Small intestine (tissue), 7 donors: ENCODE results near the gene CFAP46. TPM values are rescaled to one million over a fixed set of nuclear protein-coding genes. Genes with fewer than 3 reads are reported as not detected.

ENCODE experiments used
- DNase-seq, 2 donors: peaks; one replicate each; pipeline versions ENCODE4 v3.0.0 to v3.0.0-alpha.2; 2013
- FAIRE-seq: peaks from 2 replicates; lab custom pipeline; 2012; peaks lifted over from hg19 to GRCh38; lab: Jason Lieb, UNC
- H3K27ac ChIP-seq, 3 donors: one replicate each; pipeline ENCODE4 v1.5.1; 2013; ENCODE audit warnings: low read length in 2 of 3, mild to moderate bottlenecking in 2 of 3, control low read depth in 1 of 3, inconsistent platforms in 1 of 3, low read depth in 1 of 3, moderate library complexity in 1 of 3
- H3K27me3 ChIP-seq, 3 donors: one replicate each; pipeline ENCODE4 v1.6.1; 2013; ENCODE audit warnings: low read length in 3 of 3, inconsistent platforms in 1 of 3; ENCODE audit not compliant: control insufficient read depth in 3 of 3, insufficient read depth in 3 of 3
- H3K36me3 ChIP-seq, 3 donors: one replicate each; pipeline ENCODE4 v1.6.1; 2013; ENCODE audit warnings: low read length in 3 of 3, inconsistent platforms in 1 of 3, low read depth in 1 of 3, mild to moderate bottlenecking in 1 of 3, moderate library complexity in 1 of 3; ENCODE audit not compliant: control insufficient read depth in 3 of 3, insufficient read depth in 2 of 3
- H3K4me1 ChIP-seq, 3 donors: one replicate each; pipeline ENCODE4 v1.6.1; 2013; ENCODE audit warnings: low read length in 2 of 3, inconsistent platforms in 1 of 3, low read depth in 1 of 3, mild to moderate bottlenecking in 1 of 3, moderate library complexity in 1 of 3; ENCODE audit not compliant: control insufficient read depth in 3 of 3, insufficient read depth in 2 of 3
- H3K4me3 ChIP-seq, 3 donors: one replicate each; pipeline ENCODE4 v1.5.1; 2013; ENCODE audit warnings: low read length in 3 of 3, control low read depth in 1 of 3, inconsistent platforms in 1 of 3, low read depth in 1 of 3, mild to moderate bottlenecking in 1 of 3, moderate library complexity in 1 of 3
- H3K9me3 ChIP-seq, 2 donors: one replicate each; pipeline ENCODE4 v1.6.1; 2013; ENCODE audit warnings: low read depth in 1 of 2, low read length in 1 of 2; ENCODE audit not compliant: control insufficient read depth in 2 of 2, insufficient read depth in 1 of 2
- WGBS, 3 donors: extraction: QIAGEN DNeasy Blood & Tissue Kit; methylation state at CpG; one replicate each; pipeline ENCODE4 v1.1.7; 2013; 5-methylcytosine and 5-hydroxymethylcytosine counted together
- polyA plus RNA-seq, 4 donors: library from polyadenylated mRNA; stranded (reverse) in 3 of 4; unstranded in 1 of 4; fragments of 200-250 nt in 3 of 4; fragments of 120-200 nt in 1 of 4; gene quantifications; one replicate each; pipeline versions ENCODE4 v1.2.1 to v1.2.3, GENCODE V29; 2013
- donor health status: healthy with polysubstance abuse.
- donor health status: control.
- donor health status: control.
- donor health status: Bipolar disorder and iron deficiency.
- donor health status: healthy.

CFAP46 gene
- polyA plus RNA-seq, 4 donors = 0.27 to 0.43 TPM; not detected in 2

- peaks cover 0 to 9% (median 2%) of the 10 kb centered on the region in 3 donors for H3K27me3 ChIP-seq
- DNase-seq (no peak), FAIRE-seq (no peak)
- H3K27ac ChIP-seq = no peak overlapping the region
- no peak overlapping the region for H3K4me3 ChIP-seq
- H3K9me3 ChIP-seq = no peaks in the 10 kb centered on the region
- H3K4me1 ChIP-seq = no peaks in the 10 kb centered on the region
- no peaks in the 10 kb centered on the region for H3K36me3 ChIP-seq
- WGBS, 3 donors = 86 to 90% (median 90%) methylated on average over 11 of the region's 11 CpGs
These were observed 13.1 kb upstream of the CFAP46 start for GRCh38 chr10:132955479-132955878.

DNA sequence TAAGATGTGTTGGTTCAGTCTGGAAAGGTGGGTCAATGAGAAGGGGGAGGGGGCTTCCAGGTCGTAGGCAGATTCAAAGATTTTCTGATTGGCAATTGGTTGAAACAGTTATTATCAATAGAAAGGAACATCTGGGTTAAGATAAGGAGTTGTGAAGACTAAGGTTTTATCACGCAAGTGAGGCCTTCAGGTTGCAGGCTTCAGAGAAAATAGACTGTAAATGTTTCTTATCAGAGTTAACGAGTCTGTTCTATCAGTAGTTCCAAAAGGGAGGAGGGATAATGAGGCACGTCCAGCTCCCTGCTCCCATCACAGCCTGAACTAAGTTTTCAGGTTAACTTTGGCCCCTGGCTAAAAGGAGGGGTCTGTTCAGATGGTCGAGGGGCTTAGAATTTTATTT lies 11.1 kb upstream of the CFAP46 start:
- Histone ChIP-seq H3K9me3 (no peaks in the 10 kb centered on the region), H3K4me3 (no peak overlapping the region), H3K36me3 (no peaks in the 10 kb centered on the region), H3K27ac (no peak overlapping the region), H3K27me3 (peaks cover 0 to 9% (median 0%) of the 10 kb centered on the region in 3 donors), H3K4me1 (no peaks in the 10 kb centered on the region)
- WGBS, 3 donors = 4 to 35% (median 16%) methylated on average over 5 of the region's 5 CpGs
- DNase-seq = no peak
- FAIRE-seq = no peak

GRCh38 chr10:132951926-132952325 lies 9.6 kb upstream of the CFAP46 start:
- no peaks in the 10 kb centered on the region for H3K4me1 ChIP-seq
- DNase-seq (no peak), FAIRE-seq (no peak)
- H3K27me3 ChIP-seq = peaks cover 0 to 9% (median 0%) of the 10 kb centered on the region in 3 donors
- no peak overlapping the region for H3K4me3 ChIP-seq
- WGBS, 3 donors = 48 to 71% (median 54%) methylated on average over 12 of the region's 12 CpGs
- no peaks in the 10 kb centered on the region for H3K36me3 ChIP-seq
- no peak overlapping the region for H3K27ac ChIP-seq
- no peaks in the 10 kb centered on the region for H3K9me3 ChIP-seq

DNA sequence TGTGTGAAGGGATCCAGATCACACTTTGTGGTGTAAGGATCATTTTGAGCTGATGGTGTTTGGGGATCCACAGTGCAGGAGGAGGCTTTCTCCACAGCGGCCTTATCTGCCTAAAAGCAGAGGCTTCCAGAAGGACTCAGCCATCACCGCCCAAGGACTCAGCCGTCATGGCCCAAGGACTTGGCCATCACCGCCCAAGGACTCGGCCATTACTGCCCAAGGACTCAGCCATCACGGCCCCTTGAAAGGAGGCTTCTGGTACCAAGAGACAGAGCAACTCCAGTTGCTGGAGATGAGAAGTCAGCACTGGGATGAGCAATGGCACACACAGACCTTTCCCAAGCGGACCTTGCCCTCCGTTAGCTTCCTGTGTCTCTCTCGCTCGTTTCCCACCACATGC lies 6.0 kb upstream of the CFAP46 start:
- DNase-seq = no peak
- H3K4me1 ChIP-seq = no peaks in the 10 kb centered on the region
- no peak for FAIRE-seq
- no peak overlapping the region for H3K27ac ChIP-seq
- H3K9me3 ChIP-seq = no peaks in the 10 kb centered on the region
- peaks cover 0 to 7% (median 3%) of the 10 kb centered on the region in 3 donors for H3K27me3 ChIP-seq
- WGBS, 3 donors = 76 to 87% (median 85%) methylated on average over 10 of the region's 10 CpGs
- H3K4me3 ChIP-seq = no peak overlapping the region
- H3K36me3 ChIP-seq = no peaks in the 10 kb centered on the region

DNA sequence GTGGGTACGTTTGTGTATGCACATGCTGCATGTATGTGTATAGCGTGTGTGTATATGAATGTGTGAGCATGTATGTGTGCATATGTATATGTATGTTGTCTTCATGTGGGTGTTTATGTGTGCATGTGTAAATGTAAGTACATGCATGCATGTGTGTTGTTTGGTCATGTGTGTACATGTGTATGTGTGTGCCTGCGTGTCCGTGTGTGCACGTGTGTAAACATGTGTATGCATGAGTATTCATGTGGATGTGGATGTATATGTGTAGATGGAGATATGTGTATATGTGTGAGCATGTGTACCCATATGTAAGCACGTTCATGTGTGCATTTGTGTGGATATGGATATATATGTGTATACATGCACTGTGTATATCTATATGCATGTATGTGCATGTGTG lies 5.5 kb upstream of the CFAP46 start:
- no peak for FAIRE-seq

DNA sequence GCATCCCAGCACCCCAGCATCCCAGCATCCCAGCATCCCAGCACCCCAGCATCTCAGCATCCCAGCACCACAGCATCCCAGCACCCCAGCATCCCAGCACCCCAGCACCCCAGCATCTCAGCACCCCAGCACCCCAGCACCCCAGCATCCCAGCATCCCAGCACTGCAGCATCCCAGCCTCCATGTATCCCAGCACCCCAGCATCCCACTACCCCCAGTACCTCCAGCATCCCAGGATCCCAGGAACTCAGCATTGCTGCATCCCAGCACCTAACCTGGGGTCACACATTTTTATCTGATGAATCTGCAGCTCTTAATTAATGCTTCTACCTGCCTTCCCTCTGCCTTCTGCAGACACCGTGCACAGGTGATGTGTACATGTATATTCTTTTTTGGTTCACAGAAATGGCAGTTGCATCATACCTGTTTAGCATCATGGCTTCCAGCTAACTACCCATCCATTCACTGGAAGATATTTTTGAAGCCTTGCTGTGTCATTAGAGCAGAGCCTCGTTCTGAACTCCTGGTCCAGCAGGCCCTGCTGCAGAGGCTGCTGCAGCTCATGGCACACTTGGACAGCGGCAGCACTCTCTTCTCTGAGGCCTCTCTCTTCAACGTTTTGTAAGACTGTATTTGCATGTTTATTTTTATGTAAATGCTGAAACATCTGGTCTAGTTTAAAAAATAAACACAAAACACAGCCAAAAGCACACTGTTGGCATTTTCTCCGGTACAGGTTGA lies 4.6 kb upstream of the CFAP46 start:
- no peaks in the 10 kb centered on the region for H3K9me3 ChIP-seq
- H3K27ac ChIP-seq = no peak overlapping the region
- DNase-seq = no peak
- no peak overlapping the region for H3K4me3 ChIP-seq
- no peak for FAIRE-seq
- no peaks in the 10 kb centered on the region for H3K4me1 ChIP-seq
- WGBS, 3 donors = 49 to 52% (median 50%) methylated on average over 5 of the region's 5 CpGs
- no peaks in the 10 kb centered on the region for H3K36me3 ChIP-seq
- H3K27me3 ChIP-seq = peaks cover 3 to 12% (median 4%) of the 10 kb centered on the region in 3 donors

More for the DNA sequence above, 5.5 kb upstream of the CFAP46 start:
- peaks cover 0 to 12% (median 3%) of the 10 kb centered on the region in 3 donors for H3K27me3 ChIP-seq
- WGBS, 3 donors = 85 to 86% (median 85%) methylated on average over 6 of the region's 6 CpGs
- H3K27ac ChIP-seq = no peak overlapping the region
- H3K4me1 ChIP-seq = no peaks in the 10 kb centered on the region
- H3K4me3 ChIP-seq = no peak overlapping the region
- H3K36me3 ChIP-seq = no peaks in the 10 kb centered on the region
- DNase-seq = no peak
- H3K9me3 ChIP-seq = no peaks in the 10 kb centered on the region

- H3K27ac ChIP-seq = no peak overlapping the region
- no peaks in the 10 kb centered on the region for H3K4me1 ChIP-seq
- DNase-seq (no peak), FAIRE-seq (no peak)
- H3K9me3 ChIP-seq = no peaks in the 10 kb centered on the region
- no peaks in the 10 kb centered on the region for H3K36me3 ChIP-seq
- no peak overlapping the region for H3K4me3 ChIP-seq
- peaks cover 4 to 14% (median 9%) of the 10 kb centered on the region in 3 donors for H3K27me3 ChIP-seq
- whole genome bisulfite sequencing, 3 donors = 75 to 83% (median 82%) methylated on average over 8 to 9 of the region's 9 CpGs
These were observed 3.9 kb upstream of the CFAP46 start for GRCh38 chr10:132946311-132946710.

- Histone ChIP-seq H3K4me1 (no peaks in the 10 kb centered on the region), H3K9me3 (no peaks in the 10 kb centered on the region), H3K36me3 (no peaks in the 10 kb centered on the region), H3K27me3 (peaks cover 4 to 14% (median 9%) of the 10 kb centered on the region in 3 donors), H3K27ac (no peak overlapping the region), H3K4me3 (no peak overlapping the region)
- 57 to 73% (median 59%) methylated on average over 5 of the region's 5 CpGs for WGBS, 3 donors
- FAIRE-seq = no peak
- no peak for DNase-seq
These were observed 3.5 kb upstream of the CFAP46 start for GRCh38 chr10:132945894-132946255.
